Sigmoid colon (tissue), 4 donors: ENCODE measurements around the gene CHCHD6.

Source experiments
- POLR2A ChIP-seq, 2 donors: fragments of 450-650 bp; IDR thresholded peaks; one replicate each; pipeline ENCODE4 v1.6.1; 2016; ENCODE audit warnings: antibody characterized with exemption in 2 of 2, mild to moderate bottlenecking in 2 of 2, moderate library complexity in 2 of 2
- POLR2AphosphoS5 ChIP-seq, 4 donors: sonication (generic); formaldehyde crosslinking; IDR thresholded peaks; one replicate each; pipeline ENCODE4 v1.6.1; 2017; ENCODE audit warnings: antibody characterized with exemption in 4 of 4
- TF ChIP-seq, protein P1 (sequence below), 4 experiments: fragments of 450-650 bp in 3 of 4; fragments of 200-600 bp in 1 of 4; IDR thresholded peaks; one replicate each; pipeline ENCODE4 v1.5.1; 2016 to 2019; ENCODE audit warnings: antibody characterized with exemption in 4 of 4, mild to moderate bottlenecking in 3 of 4, moderate library complexity in 2 of 4

DNA sequence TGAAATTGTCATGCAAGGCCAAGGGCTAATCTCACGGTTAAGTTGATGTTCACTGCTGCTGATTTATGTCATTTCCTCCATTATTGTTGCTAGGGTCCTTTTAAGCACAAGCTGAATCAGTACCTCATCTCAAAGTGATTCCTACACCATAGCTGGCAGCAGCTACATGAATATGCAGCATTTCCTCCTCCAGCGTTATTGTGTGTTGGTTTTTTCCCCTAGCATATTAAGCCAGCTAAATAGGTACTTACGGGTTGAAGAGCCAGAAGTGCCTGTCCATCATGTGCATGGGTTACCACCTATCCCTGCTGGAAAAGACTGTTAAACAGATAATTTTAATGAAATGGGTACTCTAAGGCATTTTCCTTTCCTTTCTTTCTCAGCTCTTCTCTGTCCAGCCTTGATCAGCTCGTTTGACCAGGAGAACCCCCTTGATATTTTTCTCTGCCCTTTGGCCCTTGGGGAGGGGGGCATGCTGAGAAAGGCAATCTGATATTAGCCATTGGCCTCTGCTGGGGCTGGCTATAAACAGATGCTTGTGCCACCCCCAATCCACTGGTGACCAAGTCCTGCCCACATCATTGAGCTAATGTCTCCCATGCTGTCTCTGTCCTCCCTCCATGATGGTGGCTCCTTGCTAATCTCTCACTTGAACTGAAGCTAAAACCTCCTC lies 163.3 kb downstream of the CHCHD6 start:
- TF ChIP-seq POLR2AphosphoS5 (IDR thresholded peaks at IDR 0.05) = no peak
- TF ChIP-seq, protein P1, sequence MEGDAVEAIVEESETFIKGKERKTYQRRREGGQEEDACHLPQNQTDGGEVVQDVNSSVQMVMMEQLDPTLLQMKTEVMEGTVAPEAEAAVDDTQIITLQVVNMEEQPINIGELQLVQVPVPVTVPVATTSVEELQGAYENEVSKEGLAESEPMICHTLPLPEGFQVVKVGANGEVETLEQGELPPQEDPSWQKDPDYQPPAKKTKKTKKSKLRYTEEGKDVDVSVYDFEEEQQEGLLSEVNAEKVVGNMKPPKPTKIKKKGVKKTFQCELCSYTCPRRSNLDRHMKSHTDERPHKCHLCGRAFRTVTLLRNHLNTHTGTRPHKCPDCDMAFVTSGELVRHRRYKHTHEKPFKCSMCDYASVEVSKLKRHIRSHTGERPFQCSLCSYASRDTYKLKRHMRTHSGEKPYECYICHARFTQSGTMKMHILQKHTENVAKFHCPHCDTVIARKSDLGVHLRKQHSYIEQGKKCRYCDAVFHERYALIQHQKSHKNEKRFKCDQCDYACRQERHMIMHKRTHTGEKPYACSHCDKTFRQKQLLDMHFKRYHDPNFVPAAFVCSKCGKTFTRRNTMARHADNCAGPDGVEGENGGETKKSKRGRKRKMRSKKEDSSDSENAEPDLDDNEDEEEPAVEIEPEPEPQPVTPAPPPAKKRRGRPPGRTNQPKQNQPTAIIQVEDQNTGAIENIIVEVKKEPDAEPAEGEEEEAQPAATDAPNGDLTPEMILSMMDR (IDR thresholded peaks at IDR 0.05) = no peak
- TF ChIP-seq POLR2A (IDR thresholded peaks at IDR 0.05) = no peak
